GM18498 (cell line): Measurements from ENCODE around the gene ZIC4.

Experiments used
- ATAC-seq: cut with Tn5 transposase; IDR thresholded peaks from one replicate; pipeline ENCODE4 v1.9.1; 2021; ENCODE audit warnings: mild to moderate bottlenecking, moderate library complexity; ENCODE audit not compliant: unreplicated experiment

Gene ZIC4

GRCh38 chr3:147405231-147406027, 914 bp downstream of the ZIC4 start:
- ATAC-seq = no peak

- no peak for ATAC-seq
Observed at GRCh38 chr3:147404800-147405230, 1.5 kb downstream of the ZIC4 start.

DNA sequence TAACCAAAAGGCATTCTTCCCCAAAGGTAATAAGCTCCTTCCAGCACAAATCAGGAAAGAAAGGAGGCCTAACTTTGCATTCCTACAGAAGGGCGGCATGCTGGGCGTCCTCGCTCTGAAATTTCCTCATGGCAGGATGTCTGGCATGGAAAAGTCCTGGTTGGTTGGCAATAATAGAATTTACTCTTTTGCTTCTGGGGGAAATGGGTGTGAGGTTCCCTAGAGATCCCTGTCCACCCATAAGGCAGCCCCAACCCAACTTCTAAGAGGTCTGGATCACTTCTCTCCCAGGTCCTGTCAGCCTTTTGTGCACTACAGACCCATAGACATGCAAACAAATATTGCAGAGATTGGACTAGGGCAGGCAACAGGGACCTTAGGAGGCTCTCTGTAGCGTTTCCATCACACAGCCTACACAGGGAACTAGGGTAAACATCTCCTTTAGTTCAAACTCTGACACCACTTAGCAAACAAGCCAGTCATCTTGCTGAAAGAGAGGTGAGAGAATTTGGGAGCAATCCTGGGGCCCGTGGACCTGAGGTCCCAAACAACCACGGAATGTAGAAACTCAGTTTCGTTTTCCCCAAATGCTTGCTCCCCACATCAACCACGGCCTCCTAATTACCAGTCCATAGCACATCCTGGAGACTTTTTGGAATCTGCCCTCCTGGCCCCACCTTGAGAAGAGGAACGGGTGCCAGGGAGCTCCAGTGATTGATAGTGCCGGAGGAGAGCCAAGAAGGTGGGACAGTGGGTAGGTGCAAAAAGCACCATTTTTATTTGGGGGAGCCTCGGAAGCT, 2.1 kb downstream of the ZIC4 start:
- no peak for ATAC-seq

DNA sequence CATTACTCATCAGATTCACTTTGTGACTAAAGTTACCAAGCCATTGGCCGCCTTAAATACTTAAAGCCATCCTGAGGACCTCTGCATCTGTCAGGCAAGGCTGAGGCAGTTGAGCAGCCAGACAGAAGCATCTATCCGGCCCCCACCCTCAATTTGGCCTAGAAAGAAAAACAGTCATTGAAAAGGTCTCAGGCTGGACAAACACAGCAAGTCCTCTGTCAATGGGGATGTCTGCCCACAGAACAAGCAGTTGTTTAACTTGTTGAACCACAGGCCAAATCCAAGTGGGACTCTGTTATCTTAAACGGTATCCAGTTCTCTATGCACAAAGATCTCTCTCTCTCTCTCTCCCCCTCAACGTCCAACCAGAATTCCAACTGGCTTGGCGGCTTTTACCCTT, 2.8 kb downstream of the ZIC4 start:
- no peak for ATAC-seq

DNA sequence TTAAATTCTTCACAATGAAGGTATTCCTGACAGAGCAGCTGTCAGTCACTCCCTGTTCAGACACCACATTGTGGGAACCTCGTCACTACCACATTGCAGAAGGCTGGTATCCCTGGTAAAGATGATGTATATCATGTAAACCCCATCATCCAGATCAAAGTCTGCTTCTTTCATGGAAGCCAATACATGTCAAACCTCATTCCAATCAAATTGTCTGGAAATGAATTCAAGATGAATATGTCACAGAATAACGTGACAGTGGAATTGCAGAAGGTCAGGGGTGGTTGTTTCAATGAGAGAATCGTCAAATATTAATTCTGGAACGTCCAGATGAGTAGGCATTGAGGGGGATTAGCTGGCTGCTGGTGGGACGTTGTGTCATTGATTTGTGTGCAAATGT, 4.2 kb downstream of the ZIC4 start:
- ATAC-seq = no peak

DNA sequence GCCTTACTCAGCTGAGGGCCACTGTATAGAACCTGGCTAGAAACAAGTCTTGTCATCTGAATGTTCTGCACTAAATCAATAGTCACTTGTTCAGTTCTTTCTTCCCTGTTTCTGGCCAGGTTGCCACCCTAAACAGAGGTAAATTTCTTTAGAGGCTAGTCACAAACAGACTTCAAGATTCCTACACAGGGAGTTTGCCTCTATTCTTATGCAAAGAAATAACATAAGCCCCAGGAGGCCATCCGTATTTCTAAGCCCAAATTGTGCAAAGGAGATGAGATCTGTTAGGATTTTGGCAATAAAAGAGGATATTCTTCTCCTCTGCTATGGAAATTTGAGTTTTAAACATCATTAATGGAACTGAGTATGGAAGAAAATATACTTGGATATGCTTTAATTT, 4.9 kb downstream of the ZIC4 start:
- ATAC-seq = no peak

- no peak for ATAC-seq
Observed at GRCh38 chr3:147400999-147401398, 5.3 kb downstream of the ZIC4 start.

GRCh38 chr3:147400111-147400510, 6.2 kb downstream of the ZIC4 start:
- ATAC-seq = no peak

DNA sequence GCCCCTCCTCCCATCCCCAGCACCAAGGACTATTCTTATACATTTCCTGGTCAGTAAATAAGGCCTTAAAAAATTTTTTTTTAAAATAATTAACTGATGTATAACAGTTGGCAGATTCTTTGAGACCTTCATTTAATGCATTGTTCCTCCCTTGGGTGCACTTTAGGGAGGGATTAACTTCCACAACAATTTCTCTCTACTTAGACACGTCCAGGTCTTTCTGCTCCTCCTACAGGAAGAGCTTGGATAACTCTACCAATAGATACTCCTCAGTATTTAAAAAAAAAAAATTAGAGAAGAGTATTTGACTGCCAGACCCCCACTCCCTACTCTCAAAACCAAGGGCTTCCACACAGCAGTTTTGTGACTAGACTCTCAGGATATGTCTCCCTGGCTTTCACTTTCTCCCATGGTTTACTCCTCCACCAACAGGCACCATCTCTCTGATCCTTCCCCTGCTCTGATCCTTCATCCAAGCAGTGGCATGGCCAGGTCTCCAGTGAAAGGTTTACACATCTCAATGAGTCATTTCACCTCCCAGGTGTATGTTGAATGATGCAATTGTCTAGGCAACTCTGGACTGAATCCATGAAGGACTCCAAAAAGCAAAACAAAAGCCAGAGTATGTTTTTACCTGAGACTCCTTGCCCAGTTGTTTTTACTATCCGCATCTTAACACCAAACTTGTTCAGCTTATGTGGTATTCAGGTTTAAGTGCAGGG, 7.4 kb downstream of the ZIC4 start:
- no peak for ATAC-seq

DNA sequence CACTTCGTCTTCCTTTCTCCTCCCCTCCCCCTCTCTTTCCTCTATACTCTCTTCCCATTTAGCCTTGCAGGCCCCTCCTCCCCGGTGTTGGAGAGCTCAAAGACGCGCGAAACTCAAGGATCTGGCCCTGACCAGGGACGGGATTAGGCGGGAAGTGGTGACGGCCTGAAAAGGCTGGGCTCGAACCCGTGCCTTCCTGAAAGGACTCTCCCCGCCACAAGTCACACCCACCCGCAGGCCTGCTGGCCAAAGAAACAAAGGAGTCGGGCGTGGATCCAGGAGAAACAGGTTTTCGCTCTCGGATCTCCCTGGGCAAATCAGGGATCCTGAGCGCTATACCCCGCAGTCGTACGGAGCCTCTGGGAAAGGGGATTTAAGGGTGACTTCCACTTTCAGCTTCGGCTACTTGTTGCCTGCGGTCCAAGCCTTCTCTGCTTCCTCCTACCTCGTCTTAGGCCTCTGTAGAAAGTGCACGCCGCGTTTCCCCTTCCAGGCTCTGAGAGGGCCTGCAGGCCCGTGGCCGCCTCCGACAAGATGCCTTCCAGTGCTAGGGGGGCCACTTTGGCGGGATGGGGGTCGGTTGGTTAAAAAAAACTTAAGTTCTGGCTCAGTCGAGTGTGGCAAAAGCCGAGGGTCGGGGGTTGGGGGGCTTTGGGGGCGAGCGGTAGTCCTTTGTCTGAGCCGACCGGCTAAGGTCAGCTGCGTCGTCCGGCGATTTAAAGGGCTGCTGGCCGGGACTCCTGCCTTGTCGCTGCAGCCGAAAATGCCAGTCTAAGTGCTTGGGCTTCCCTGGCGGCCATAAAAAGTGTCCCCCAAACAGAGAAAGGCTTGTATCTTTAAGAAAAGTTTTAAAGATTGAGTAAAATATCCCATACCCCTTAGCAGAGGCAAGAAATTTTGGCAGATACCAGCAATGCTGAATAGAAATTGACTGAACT, 8.2 kb downstream of the ZIC4 start:
- ATAC-seq = no peak

GRCh38 chr3:147397155-147397874, 9.0 kb downstream of the ZIC4 start:
- ATAC-seq = no peak

- ATAC-seq = no peak
Observed at GRCh38 chr3:147396712-147397046, 9.7 kb downstream of the ZIC4 start.

DNA sequence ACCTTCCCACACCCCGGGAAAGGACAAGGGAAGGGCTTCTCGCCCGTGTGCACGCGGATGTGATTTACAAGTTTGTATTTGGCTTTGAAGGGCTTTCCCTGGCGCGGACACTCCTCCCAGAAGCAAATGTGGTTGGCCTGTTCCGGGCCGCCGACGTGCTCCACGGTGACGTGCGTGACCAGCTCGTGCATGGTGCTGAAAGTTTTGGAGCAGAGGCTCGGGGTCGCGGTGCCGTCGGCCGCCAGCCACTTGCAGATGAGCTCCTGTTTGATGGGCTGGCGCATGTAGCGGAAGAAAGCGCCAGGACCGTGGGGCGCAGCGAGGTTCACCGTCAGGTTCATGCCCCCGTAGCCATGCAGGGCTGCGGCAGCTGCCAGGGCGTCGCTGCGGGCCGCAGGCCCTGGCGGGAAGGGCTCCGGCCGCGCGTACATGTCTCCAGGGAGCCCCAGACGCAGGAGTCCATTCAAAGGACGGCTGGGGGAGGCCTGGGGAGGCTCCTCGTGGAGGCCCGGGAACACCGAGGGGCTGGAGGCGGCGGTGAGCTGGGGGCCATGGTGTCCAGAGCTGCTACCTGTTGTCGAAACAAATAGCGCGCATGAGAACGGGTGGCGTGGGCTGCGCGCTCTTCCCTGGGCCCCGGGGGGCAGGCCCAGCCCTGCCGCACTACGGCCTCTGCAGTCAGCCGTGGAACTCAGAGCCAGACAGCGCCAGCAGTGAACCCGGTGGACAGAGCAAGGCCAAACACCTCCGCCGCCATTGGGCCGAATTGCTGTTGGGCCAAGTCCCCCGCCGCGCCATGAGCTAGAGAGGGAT, 10.2 kb downstream of the ZIC4 start:
- no peak for ATAC-seq

GRCh38 chr3:147394884-147395225, 11.5 kb downstream of the ZIC4 start:
- ATAC-seq = no peak

- no peak for ATAC-seq
Observed at GRCh38 chr3:147393943-147394883, 12.1 kb downstream of the ZIC4 start.

- no peak for ATAC-seq
Observed at GRCh38 chr3:147393261-147393942, 12.9 kb downstream of the ZIC4 start.

GRCh38 chr3:147392625-147392946, 13.8 kb downstream of the ZIC4 start:
- ATAC-seq = no peak
